ENCODE measurements around the gene TMED10.
A peak's percentile ranks its signal among the peaks of the same experiment; 100 is the strongest.

The TMED10 gene

GRCh38 chr14:75125617-75126016 is 50.8 kb downstream of the TMED10 start:
- no peak for DNase-seq

GRCh38 chr14:75123991-75124390 is 52.4 kb downstream of the TMED10 start:
- DNase-seq: peak; percentile 78

- no peak for DNase-seq
Observed at GRCh38 chr14:75121552-75121951, 54.9 kb downstream of the TMED10 start.

GRCh38 chr14:75120541-75121291 is 55.7 kb downstream of the TMED10 start:
- DNase-seq: peak; percentile 23

GRCh38 chr14:75119056-75119455 is 57.4 kb downstream of the TMED10 start:
- no peak for DNase-seq

GRCh38 chr14:75113932-75114539 is 62.4 kb downstream of the TMED10 start:
- DNase-seq: no peak

GRCh38 chr14:75109877-75110276 is 66.5 kb downstream of the TMED10 start:
- DNase-seq: no peak

GRCh38 chr14:75107186-75107585 is 69.2 kb downstream of the TMED10 start:
- no peak for DNase-seq

GRCh38 chr14:75101491-75101890 is 74.9 kb downstream of the TMED10 start:
- no peak for DNase-seq

- DNase-seq: no peak
Observed at GRCh38 chr14:75098682-75099081, 77.7 kb downstream of the TMED10 start.

GRCh38 chr14:75098212-75098611 is 78.2 kb downstream of the TMED10 start:
- no peak for DNase-seq

GRCh38 chr14:75096959-75097358 is 79.5 kb downstream of the TMED10 start:
- DNase-seq: no peak

GRCh38 chr14:75095690-75096089 is 80.7 kb downstream of the TMED10 start:
- DNase-seq: no peak

- DNase-seq: no peak
Observed at GRCh38 chr14:75094896-75095295, 81.5 kb downstream of the TMED10 start.

GRCh38 chr14:75092698-75093097 is 83.7 kb downstream of the TMED10 start:
- no peak for DNase-seq

- DNase-seq: no peak
Observed at GRCh38 chr14:75091251-75091650, 85.2 kb downstream of the TMED10 start.

- DNase-seq: no peak
Observed at GRCh38 chr14:75090353-75090752, 86.1 kb downstream of the TMED10 start.

- DNase-seq: peak; percentile 84
Observed at GRCh38 chr14:75088566-75089373, 87.6 kb downstream of the TMED10 start.

GRCh38 chr14:75088153-75088552 is 88.3 kb downstream of the TMED10 start:
- no peak for DNase-seq

GRCh38 chr14:75084513-75084912 is 91.9 kb downstream of the TMED10 start:
- DNase-seq: no peak

GRCh38 chr14:75083271-75083670 is 93.1 kb downstream of the TMED10 start:
- no peak for DNase-seq

GRCh38 chr14:75081660-75082229 is 94.7 kb downstream of the TMED10 start:
- no peak for DNase-seq

Data from hematopoietic multipotent progenitor cell treated with erythropoietin and hydrocortisone succinate and interleukin-3 and kit ligand, for 6 days (in vitro differentiated cells).